Hematopoietic multipotent progenitor cell treated with erythropoietin and hydrocortisone succinate and interleukin-3 and kit ligand, for 15 days (in vitro differentiated cells): ENCODE measurements around the gene SMAD6.

Experiments
- DNase-seq: peaks from one replicate; pipeline ENCODE4 v3.0.0-alpha.2; 2015; ENCODE audit warnings: low spot score

Gene SMAD6

GRCh38 chr15:66721501-66721937 lies 19.5 kb downstream of the SMAD6 start:
- peak; percentile 82 for DNase-seq

DNA sequence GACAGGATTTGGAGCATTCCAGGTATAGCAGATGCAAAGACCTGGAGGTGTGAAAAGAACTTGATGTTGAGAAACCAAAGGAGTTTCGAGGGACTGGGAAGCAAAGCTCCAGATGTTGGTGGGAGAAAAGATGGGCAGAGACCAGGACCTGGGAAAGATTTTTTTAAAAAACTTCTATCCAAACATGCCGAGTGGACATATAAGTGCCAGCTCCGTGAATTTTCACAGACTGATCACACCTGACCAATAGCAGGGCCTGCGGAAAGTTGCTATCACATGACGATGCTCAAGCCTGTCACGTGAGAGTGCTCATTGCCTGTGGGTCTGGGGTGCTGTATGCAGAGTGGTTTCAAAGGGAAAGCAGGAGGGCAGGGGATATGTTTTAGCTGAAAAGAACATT lies 19.9 kb downstream of the SMAD6 start:
- no peak for DNase-seq

- DNase-seq = peak; percentile 29
These were observed 20.9 kb downstream of the SMAD6 start for GRCh38 chr15:66722757-66723540.

- DNase-seq = no peak
These were observed 22.0 kb downstream of the SMAD6 start for GRCh38 chr15:66723826-66724731.

GRCh38 chr15:66724732-66725463 lies 22.9 kb downstream of the SMAD6 start:
- no peak for DNase-seq

GRCh38 chr15:66725464-66725785 lies 23.4 kb downstream of the SMAD6 start:
- DNase-seq = no peak

DNA sequence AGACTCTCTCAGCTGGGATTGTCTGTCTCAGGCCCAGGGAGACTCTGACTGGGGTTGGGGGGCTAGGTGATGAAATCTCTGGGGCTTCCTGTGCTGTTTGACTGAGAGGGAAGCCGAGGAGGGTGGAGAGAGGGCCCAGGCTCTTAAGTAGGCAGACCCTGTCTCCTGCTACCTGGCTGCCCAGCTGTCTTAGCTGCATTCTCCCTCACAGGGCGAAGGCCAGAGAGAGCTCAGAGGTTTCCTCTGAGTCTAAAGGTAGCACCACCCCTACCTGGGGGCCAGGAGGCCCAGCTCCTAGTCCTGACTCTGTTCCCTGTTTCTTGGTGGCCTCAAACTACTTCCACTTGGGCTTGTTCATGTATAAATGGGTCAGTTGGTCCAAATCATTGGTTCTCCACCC lies 24.4 kb downstream of the SMAD6 start:
- DNase-seq = no peak

DNA sequence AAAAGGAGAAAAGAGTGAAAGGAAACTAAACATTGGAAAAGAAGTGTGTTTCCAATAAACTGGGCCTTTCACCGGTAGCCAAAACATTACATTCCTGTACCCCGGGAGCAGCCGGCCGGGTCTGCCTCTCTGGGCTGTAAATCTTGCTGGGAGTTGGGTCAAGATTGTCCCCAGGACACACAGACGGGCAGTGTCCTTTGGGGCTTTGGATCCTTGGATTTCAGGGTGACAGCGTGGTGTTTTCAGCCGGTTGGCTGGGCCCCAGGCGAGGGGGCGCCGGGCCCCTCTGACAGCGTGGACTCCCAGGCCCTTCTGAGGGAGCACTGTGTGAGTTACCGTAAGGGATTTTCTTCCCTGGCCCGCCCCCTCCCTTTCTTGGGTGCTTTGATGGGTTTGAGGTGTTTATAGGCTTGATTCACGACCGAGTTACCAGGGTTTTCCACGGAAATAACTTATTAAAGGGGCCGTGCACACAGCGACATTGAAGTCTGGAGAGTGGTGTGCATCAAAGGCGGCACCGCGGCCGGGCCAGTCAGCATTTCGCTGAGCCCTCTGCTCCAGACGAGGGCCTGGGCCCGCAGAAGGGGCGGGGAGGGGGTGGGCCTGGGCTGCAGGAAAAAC lies 27.4 kb downstream of the SMAD6 start:
- no peak for DNase-seq

- peak; percentile 20 for DNase-seq
These were observed 28.4 kb downstream of the SMAD6 start for GRCh38 chr15:66730168-66731021.

DNA sequence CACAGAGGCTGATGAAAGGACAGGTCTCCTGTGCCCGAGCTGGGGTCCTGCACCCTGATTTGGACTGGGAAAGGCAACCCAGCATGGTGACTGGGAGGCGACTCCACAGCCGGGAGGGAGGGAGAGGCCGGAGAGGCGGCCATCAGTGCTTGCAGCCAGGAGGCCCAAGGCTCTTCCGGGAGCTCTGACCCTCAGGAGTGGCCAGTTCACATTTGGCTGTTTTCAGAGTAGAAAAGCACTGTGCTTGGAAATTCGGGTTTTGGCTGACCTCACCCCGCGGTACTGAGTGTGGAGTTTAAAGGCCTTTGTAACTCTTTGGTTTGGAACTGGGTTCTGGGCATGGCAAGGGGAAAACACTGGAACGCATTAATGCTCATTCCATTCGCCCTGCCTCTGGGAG lies 31.9 kb downstream of the SMAD6 start:
- no peak for DNase-seq

- no peak for DNase-seq
These were observed 33.2 kb downstream of the SMAD6 start for GRCh38 chr15:66734961-66735908.

DNA sequence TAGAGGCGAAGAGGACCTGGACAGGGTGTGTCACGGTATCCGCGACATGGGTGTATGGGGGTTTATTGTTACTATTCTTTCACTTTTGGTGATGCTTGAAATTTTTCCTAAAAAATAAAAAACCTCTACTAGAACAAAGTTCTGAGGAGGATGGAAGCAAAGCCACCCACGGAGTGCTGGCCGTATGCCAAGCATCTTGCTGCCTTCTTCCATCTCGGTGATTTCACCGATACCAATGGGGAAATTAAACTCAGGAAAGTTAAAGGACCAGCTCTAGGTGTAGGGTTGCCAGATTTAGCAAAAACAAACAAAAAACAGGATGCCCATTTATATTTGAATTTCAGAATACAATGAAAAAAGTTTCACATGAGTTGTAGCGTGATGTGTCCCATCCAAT lies 33.9 kb downstream of the SMAD6 start:
- no peak for DNase-seq

DNA sequence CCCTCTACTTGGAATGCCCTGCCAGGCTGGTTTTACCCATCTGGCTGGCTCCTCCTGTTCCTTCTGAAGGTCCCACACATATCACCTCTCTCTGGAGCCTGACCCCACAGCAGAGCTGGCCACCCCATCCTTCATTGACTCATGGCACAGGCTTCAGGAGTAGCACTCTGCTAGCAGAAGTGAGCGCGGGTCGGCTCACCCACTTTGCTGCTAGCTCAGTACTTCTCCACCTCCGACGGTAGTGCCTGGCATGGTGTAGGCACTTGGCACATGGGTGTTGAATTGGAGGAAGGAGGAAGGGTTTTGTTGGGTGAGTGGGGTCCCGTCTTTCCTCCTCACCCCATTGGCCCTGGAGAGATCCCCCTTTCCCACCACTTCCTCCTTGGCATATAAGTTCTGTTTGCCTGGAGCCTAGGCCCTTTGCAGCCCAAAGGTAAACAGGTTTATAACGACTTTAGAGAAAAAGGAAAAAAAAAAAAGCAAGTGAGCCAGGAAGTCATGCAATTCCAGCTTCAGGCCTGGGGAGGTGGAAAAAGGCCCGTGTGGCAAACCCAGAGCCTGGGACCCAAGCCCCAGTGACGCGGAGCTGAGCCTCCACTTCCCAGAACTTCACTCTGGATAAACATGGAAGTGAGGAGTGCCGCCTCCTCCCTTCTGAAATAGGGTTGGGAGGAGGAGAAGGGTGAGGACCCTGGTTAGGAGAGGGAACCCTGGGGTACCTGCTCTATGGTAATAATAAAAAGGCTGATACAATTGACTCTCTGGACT lies 35.4 kb downstream of the SMAD6 start:
- DNase-seq = no peak

DNA sequence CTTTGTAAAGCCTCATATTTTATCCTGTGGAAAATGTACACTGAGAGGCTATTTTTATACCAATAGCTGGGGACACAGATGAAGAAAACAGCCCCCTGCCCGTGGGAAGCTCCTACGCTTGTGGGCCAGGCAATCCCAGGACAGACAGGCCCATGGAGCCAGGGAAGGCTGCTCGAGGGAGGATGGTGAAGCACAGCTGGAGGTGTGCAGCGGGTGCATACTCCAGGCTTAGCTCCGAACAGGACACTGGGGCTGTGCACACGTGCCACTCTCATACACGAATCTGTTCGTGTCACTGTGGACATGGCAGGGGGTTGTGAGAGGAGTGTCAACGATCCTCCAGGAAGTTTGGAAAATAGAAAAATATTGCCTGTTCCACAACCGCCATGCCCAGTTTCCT lies 36.1 kb downstream of the SMAD6 start:
- DNase-seq = no peak

DNA sequence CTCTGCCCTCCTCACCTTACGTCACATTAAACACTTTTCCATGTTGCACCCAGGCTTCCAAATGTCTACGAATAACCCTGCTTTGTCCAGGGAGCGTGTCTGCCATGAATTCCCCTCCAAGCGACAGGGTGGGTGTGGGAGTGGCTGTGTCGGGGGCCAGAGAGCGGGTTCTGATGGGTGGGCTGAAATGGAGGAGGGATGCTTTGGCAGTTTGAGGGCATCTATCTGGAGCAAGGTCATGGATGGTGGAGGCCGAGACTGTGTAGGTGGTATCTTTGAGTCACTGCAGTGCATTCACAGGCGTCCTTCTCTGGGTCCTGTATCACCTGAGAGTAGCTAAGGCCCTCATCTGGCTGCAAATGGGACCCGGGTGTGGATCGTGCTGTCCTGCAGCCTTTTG lies 36.6 kb downstream of the SMAD6 start:
- DNase-seq = no peak

- no peak for DNase-seq
These were observed 37.3 kb downstream of the SMAD6 start for GRCh38 chr15:66739287-66739686.

GRCh38 chr15:66740802-66741201 lies 38.8 kb downstream of the SMAD6 start:
- no peak for DNase-seq

DNA sequence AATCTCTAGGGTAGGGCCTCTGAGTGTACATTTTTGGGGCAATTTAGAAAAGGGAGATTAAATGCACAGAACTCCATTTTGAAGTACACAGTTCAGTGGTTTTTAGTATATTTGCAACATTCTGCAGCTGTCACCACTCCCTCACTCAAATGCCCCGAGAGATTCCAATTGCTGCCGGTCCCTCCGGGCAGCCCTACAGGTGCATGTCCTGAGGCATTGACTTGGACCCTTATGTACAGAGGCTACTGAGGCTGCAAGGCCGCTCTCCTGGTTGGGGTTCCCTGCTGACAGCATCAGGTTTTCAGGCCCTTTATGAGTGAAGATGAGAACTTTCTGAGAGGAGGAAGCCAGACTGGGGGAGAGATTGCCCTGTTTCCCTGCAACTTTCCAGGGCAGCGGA lies 39.6 kb downstream of the SMAD6 start:
- DNase-seq = no peak

- no peak for DNase-seq
These were observed 40.2 kb downstream of the SMAD6 start for GRCh38 chr15:66742286-66742685.
